AG09319 (cell line): ENCODE results near the gene AHRR.
"Not testable (repeated sequence)": the region's sequence is repeated elsewhere in the genome, so short reads cannot be mapped to it uniquely, and the experiment has no call there.

Source experiments
- DNase-seq: peaks from one replicate; pipeline ENCODE4 v3.0.0-alpha.2; 2010; ENCODE audit warnings: low read depth; ENCODE audit errors: extremely low read depth
- CTCF ChIP-seq: IDR thresholded peaks from 2 replicates; pipeline ENCODE4 v1.5.1; 2011; ENCODE audit warnings: low read depth, mild to moderate bottlenecking, inconsistent platforms, low read length, moderate library complexity

AHRR gene

GRCh38 chr5:383066-383465, 61.6 kb downstream of the AHRR start:
- no peak for DNase-seq
- TF ChIP-seq CTCF, result no peak

DNA sequence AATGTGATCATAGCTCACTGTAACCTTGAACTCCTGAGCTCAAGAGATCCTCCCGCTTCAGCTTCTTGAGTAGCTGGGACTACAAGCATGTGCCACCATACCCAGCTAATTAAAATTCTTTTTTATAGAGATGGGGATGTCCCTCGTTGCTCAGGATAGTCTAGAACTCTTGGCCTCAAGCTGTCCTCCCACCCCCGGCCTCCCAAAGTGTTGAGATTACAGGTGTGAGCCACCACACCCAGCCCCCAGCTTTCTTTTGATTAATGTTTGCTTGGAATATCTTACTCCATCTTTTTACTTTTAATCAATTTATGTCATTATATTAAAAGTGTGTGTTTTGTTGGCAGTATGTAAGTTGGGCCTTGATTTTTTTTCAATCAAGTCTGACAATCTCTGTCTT, 62.1 kb downstream of the AHRR start:
- DNase-seq, result no peak
- TF ChIP-seq CTCF, result no peak

DNA sequence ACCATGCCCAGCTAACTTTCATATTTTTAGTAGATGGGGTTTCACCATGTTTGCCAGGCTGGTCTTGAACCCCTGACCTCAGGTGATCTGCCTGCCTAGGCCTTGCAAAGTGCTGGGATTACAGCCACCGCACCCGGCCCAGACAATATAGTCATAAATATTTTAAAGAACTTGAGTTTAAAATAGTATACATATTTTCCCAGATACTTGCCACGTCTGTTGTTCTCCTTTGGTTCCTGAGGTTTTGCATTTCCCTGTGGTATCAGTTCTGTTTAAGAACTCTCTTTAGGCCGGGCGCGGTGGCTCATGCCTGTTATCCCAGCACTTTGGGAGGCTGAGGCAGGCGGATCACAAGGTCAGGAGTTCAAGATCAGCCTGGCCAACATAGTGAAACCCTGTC, 63.1 kb downstream of the AHRR start:
- DNase-seq, result not testable (repeated sequence)

- no peak for TF ChIP-seq CTCF
These were observed 63.8 kb downstream of the AHRR start for GRCh38 chr5:385321-385720.

DNA sequence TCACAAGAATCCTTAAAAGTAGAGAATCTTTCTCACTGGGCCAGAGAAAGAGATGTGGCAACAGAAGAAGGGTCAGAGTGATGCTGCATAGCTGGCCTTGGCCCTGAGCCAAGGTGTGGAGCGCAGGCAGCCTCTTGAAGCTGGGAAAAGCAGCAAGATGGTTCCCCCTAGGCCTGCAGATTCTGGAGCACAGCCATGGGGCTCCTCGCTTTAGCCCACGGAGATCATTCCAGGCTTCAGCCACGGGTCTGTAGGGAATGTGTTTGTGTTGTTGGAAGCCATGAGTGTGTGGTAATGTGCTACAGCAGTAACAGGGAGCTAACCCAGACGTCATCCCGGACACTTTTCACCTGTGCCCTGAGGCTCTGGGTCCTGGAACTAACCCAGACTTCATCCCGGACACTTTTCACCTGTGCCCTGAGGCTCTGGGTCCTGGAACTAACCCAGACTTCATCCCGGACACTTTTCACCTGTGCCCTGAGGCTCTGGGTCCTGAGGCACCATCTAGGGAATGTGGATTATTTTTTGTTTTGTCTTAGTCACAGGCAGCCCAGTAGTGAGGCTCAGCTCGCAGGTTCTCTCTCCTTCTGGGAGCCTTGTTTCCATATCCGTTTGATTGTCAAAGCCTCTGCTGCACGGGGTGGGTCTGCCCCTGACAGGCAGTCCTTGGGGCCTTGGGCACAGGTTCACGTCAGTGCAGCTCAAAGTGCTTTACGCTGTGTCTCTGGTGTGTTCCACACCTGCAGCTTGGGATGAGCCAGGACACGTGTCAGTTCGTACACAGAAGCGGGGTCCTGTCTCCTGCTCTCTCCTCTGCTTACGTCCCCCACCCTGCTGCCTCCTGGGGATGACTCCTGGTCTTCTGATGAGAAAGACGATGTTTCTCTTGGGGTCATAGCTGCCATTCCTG, 65.2 kb downstream of the AHRR start:
- no peak for DNase-seq
- TF ChIP-seq CTCF, result no peak

More at GRCh38 chr5:385321-385720, 63.8 kb downstream of the AHRR start:
- no peak for DNase-seq

DNA sequence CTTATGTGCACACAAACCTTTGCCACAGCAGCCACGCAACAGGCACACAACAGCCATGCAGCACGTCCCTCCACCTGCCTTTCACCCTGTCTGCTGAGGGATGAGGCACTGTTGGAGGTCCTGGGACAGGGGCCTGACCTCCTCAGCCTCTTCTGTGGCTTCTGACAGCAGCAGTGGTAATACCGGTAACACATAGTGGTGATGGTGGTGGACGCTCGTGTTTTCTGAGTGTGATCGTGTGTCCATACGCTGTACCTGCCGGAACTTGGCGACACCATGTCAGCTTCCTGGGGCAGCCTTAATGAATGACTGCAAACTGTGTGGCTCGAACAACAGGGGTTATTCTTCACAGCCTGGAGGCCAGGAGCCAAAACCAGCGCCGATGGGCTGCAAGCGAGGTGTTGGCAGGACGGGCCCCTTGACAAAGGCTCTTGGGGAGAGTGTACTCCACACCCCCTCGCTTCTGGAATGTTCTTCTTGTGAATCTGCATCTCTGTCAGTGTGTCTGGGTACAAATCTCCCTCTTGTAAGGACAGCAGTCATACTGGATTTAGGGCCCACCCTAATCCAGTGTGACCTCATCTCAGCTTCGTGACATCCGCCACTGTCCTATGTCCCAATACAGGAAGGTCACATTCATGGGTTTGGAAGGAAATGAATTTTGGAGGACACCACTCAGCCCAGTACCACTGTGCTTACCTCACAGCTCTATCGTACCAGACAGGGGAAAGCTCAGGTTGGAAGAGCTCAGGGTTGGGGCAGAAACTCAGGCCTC, 66.2 kb downstream of the AHRR start:
- DNase-seq, result no peak
- no peak for TF ChIP-seq CTCF

DNA sequence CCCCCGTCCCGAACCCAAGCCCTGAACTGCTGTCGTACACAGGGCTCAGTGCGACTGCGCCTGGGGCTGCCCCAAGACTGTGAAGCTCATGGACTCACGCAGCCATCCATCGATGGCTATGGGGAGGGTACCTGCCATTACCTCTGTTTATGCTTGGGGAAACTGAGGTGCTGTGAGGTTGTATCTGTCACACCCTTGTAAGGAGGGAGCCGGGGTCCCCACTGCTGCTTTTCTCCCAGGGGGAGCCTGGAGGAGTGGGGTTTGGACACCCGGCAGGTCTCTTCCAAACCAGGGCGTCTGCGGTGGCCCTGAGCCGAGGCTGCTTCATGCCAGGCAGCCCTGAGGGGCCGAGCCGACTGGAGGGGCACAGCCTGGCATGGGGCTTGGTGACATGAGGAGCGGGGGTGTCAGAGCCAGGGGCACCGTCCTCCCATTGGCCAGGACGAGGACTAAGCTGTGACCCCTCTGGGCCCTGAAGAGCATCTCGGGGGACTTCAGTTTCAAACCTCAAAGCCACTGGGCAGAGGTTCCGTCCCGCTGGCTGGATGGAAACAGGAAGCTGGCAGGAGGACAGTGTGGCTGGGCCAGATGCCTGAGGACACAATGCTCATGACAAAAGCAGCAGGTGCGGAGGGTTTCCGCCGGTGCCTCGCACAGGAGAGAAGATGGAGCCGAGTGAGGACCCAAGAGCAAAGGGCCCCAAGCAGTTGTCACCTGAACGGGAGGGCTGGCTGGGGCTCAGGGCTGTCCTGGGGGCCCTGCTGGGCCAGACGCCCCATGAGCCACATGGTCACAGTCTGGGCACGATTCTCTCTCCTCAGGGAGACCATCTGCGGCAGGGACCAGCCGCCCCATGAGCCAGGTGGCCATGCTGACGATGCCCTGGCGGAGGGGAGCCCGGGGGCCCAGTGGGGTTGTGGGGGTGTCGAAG, 67.0 kb downstream of the AHRR start:
- no peak for TF ChIP-seq CTCF
- no peak for DNase-seq
